ENCODE data around the gene MYH15.

DNA sequence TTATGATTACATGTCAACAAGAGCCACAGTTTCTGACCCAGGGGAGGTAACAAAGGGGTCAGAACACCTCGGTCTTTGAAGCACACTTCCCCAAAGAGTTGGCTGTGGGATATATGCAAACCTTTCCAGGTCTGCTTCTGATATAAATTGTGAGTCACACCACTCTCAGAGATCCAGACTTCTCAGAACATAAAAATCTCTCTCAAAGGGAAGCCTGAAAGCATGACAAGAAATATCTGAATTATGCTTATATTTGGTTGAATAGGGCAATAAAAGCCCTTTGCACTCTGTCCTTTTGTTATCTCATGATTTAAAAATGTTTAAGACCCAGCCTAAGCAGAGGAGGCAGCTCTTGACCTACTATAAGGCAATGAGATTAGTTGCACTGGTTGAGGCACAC, 56.8 kb downstream of the MYH15 start:
- TF ChIP-seq POLR2AphosphoS5 (IDR thresholded peaks at IDR 0.05) (no peak), POLR2A (IDR thresholded peaks at IDR 0.05) (no peak), EP300 (IDR thresholded peaks at IDR 0.05) (no peak)
- TF ChIP-seq, protein P1, sequence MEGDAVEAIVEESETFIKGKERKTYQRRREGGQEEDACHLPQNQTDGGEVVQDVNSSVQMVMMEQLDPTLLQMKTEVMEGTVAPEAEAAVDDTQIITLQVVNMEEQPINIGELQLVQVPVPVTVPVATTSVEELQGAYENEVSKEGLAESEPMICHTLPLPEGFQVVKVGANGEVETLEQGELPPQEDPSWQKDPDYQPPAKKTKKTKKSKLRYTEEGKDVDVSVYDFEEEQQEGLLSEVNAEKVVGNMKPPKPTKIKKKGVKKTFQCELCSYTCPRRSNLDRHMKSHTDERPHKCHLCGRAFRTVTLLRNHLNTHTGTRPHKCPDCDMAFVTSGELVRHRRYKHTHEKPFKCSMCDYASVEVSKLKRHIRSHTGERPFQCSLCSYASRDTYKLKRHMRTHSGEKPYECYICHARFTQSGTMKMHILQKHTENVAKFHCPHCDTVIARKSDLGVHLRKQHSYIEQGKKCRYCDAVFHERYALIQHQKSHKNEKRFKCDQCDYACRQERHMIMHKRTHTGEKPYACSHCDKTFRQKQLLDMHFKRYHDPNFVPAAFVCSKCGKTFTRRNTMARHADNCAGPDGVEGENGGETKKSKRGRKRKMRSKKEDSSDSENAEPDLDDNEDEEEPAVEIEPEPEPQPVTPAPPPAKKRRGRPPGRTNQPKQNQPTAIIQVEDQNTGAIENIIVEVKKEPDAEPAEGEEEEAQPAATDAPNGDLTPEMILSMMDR (IDR thresholded peaks at IDR 0.05): no peak

All from upper lobe of left lung (tissue), 4 donors.